ENCODE measurements around the gene APOBEC3G.

GRCh38 chr22:39130892-39131855 is 54.1 kb downstream of the APOBEC3G start:
- TF ChIP-seq, protein P1, sequence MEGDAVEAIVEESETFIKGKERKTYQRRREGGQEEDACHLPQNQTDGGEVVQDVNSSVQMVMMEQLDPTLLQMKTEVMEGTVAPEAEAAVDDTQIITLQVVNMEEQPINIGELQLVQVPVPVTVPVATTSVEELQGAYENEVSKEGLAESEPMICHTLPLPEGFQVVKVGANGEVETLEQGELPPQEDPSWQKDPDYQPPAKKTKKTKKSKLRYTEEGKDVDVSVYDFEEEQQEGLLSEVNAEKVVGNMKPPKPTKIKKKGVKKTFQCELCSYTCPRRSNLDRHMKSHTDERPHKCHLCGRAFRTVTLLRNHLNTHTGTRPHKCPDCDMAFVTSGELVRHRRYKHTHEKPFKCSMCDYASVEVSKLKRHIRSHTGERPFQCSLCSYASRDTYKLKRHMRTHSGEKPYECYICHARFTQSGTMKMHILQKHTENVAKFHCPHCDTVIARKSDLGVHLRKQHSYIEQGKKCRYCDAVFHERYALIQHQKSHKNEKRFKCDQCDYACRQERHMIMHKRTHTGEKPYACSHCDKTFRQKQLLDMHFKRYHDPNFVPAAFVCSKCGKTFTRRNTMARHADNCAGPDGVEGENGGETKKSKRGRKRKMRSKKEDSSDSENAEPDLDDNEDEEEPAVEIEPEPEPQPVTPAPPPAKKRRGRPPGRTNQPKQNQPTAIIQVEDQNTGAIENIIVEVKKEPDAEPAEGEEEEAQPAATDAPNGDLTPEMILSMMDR (IDR thresholded peaks at IDR 0.05): no peak
- TF ChIP-seq POLR2A (IDR thresholded peaks at IDR 0.05): no peak

Measured in thyroid gland (tissue), 4 donors.